ENCODE data around the gene ZFYVE28.

Gene ZFYVE28

DNA sequence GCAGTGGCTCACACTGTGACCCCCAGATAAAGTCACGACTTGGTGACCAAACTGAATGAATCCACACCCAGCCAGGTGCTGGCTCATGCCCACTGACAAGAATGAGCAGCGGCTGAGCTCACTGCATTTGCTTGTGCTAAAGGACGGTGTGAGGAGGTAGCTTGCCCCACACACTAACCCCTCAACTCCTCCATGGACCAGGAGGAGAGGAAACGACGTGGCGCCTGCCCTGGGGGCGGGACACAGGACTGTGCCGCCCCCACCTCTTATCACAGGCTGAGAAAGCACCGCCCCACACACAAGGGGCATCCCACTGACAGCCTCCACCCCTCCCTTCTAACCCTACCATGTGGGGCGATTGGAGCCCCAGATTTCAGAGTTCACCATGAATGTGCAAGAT is 43.0 kb downstream of the ZFYVE28 start:
- no peaks in the 10 kb centered on the region for H3K27me3 ChIP-seq (ENCODE audit: insufficient read depth, low read length, poor library complexity)
- no peak overlapping the region for H3K23ac ChIP-seq (ENCODE audit: low read length)
- WGBS (ENCODE audit: extremely low coverage, insufficient coverage, low lambda C conversion rate) = no CpG with 5 or more reads among the region's 10 CpGs
- no peak overlapping the region for H3K18ac ChIP-seq (ENCODE audit: low read length)
- no peak overlapping the region for H2BK120ac ChIP-seq (ENCODE audit: low read depth, low read length)
- no peak overlapping the region for H4K5ac ChIP-seq (ENCODE audit: low read length)
- H3K9ac ChIP-seq (ENCODE audit: low read length) = no peak overlapping the region
- H3K27ac ChIP-seq (ENCODE audit: low read depth, low read length) = no peak overlapping the region
- H3K79me1 ChIP-seq (ENCODE audit: low read length) = no peaks in the 10 kb centered on the region
- no peaks in the 10 kb centered on the region for H3K4me1 ChIP-seq (ENCODE audit: control insufficient read depth, low read depth, low read length)
- H2BK5ac ChIP-seq (ENCODE audit: low read length) = no peak overlapping the region
- no peak overlapping the region for H2AK5ac ChIP-seq (ENCODE audit: low read length)
- no peak overlapping the region for H3K56ac ChIP-seq (ENCODE audit: low read length)
- H3K4me2 ChIP-seq (ENCODE audit: low read length) = no peak overlapping the region
- DNase-seq = no peak
- H3K36me3 ChIP-seq (ENCODE audit: control insufficient read depth, insufficient read depth, low read length) = no peaks in the 10 kb centered on the region
- no peak overlapping the region for H2BK15ac ChIP-seq (replicated peaks; ENCODE audit: low read depth)
- no peak overlapping the region for H4K8ac ChIP-seq (ENCODE audit: low read depth, low read length)
- H3K4ac ChIP-seq (ENCODE audit: low read depth, low read length) = no peak overlapping the region
- no peak overlapping the region for H3K4me3 ChIP-seq (ENCODE audit: low read length)
- no peaks in the 10 kb centered on the region for H3K79me2 ChIP-seq (ENCODE audit: control insufficient read depth, insufficient read depth, low read length)

DNA sequence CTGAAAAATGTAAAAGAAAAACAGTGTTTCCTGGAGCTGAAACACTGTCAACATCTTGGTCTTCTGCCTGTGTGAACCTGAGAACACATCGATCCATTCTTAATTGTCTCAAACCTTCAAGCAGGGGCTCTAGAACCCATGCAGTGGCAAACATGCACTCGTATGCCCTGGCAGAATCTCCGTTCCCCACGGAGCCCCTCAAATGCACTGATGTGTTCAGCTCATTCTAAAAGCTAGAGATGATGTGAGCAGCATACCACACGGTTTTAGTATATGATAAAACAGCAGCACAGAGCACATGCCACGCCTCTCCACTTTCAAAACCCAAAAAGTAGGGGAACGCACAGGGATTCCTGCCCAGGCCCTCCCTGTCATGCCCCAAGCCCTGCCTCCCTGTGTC is 44.9 kb downstream of the ZFYVE28 start:
- Histone ChIP-seq H3K18ac (ENCODE audit: low read length) (no peak overlapping the region), H3K56ac (ENCODE audit: low read length) (no peak overlapping the region), H2BK5ac (ENCODE audit: low read length) (no peak overlapping the region), H3K4me1 (ENCODE audit: control insufficient read depth, low read depth, low read length) (no peaks in the 10 kb centered on the region), H3K4ac (ENCODE audit: low read depth, low read length) (no peak overlapping the region), H3K4me2 (ENCODE audit: low read length) (no peak overlapping the region), H4K5ac (ENCODE audit: low read length) (no peak overlapping the region), H3K27ac (ENCODE audit: low read depth, low read length) (no peak overlapping the region), H3K79me2 (ENCODE audit: control insufficient read depth, insufficient read depth, low read length) (no peaks in the 10 kb centered on the region), H2AK5ac (ENCODE audit: low read length) (no peak overlapping the region), H2BK15ac (replicated peaks; ENCODE audit: low read depth) (no peak overlapping the region), H3K4me3 (ENCODE audit: low read length) (no peak overlapping the region), H3K23ac (ENCODE audit: low read length) (no peak overlapping the region), H4K8ac (ENCODE audit: low read depth, low read length) (no peak overlapping the region), H3K27me3 (ENCODE audit: insufficient read depth, low read length, poor library complexity) (no peaks in the 10 kb centered on the region), H2BK120ac (ENCODE audit: low read depth, low read length) (no peak overlapping the region), H3K36me3 (ENCODE audit: control insufficient read depth, insufficient read depth, low read length) (no peaks in the 10 kb centered on the region), H3K9ac (ENCODE audit: low read length) (no peak overlapping the region), H3K79me1 (ENCODE audit: low read length) (no peaks in the 10 kb centered on the region)
- DNase-seq = no peak
- WGBS (ENCODE audit: extremely low coverage, insufficient coverage, low lambda C conversion rate) = no CpG with 5 or more reads among the region's 7 CpGs

DNA sequence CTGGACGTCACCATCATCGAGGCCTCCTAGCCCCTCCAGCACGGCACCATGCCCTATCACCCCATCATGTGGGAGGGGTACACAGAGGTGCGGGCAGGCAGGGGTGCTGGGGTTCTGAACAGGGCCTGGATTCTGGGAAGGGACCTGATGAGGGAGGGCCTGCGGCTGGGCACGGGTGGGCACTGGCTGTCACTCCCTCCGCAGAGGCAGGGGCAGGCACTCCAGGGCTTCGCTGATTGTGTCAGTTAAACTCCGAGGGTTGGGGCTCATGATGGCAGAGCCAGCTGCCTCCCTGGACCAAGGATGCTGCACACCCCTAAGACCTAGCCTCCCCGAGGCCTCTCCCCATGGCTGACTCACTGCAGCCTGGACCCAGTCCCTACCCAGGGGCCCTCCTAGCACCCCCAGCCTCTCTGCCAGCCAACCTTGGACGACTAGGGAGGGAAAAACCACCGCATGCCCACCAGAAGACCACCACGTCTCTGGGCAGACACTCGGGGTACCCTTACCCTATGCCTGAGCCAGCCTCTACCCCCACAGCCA is 45.9 kb downstream of the ZFYVE28 start:
- H2BK120ac ChIP-seq (ENCODE audit: low read depth, low read length) = no peak overlapping the region
- H3K9ac ChIP-seq (ENCODE audit: low read length) = no peak overlapping the region
- H3K23ac ChIP-seq (ENCODE audit: low read length) = no peak overlapping the region
- no peaks in the 10 kb centered on the region for H3K79me2 ChIP-seq (ENCODE audit: control insufficient read depth, insufficient read depth, low read length)
- DNase-seq = no peak
- H3K18ac ChIP-seq (ENCODE audit: low read length) = no peak overlapping the region
- no peak overlapping the region for H3K4me2 ChIP-seq (ENCODE audit: low read length)
- H3K27ac ChIP-seq (ENCODE audit: low read depth, low read length) = no peak overlapping the region
- H4K8ac ChIP-seq (ENCODE audit: low read depth, low read length) = no peak overlapping the region
- no peak overlapping the region for H2BK5ac ChIP-seq (ENCODE audit: low read length)
- H3K27me3 ChIP-seq (ENCODE audit: insufficient read depth, low read length, poor library complexity) = no peaks in the 10 kb centered on the region
- H3K56ac ChIP-seq (ENCODE audit: low read length) = no peak overlapping the region
- H3K79me1 ChIP-seq (ENCODE audit: low read length) = no peaks in the 10 kb centered on the region
- WGBS (ENCODE audit: extremely low coverage, insufficient coverage, low lambda C conversion rate) = no CpG with 5 or more reads among the region's 14 CpGs
- H3K4me1 ChIP-seq (ENCODE audit: control insufficient read depth, low read depth, low read length) = no peaks in the 10 kb centered on the region
- no peaks in the 10 kb centered on the region for H3K36me3 ChIP-seq (ENCODE audit: control insufficient read depth, insufficient read depth, low read length)
- no peak overlapping the region for H3K4me3 ChIP-seq (ENCODE audit: low read length)
- H2AK5ac ChIP-seq (ENCODE audit: low read length) = no peak overlapping the region
- H4K5ac ChIP-seq (ENCODE audit: low read length) = no peak overlapping the region
- H3K4ac ChIP-seq (ENCODE audit: low read depth, low read length) = no peak overlapping the region
- H2BK15ac ChIP-seq (replicated peaks; ENCODE audit: low read depth) = no peak overlapping the region

DNA sequence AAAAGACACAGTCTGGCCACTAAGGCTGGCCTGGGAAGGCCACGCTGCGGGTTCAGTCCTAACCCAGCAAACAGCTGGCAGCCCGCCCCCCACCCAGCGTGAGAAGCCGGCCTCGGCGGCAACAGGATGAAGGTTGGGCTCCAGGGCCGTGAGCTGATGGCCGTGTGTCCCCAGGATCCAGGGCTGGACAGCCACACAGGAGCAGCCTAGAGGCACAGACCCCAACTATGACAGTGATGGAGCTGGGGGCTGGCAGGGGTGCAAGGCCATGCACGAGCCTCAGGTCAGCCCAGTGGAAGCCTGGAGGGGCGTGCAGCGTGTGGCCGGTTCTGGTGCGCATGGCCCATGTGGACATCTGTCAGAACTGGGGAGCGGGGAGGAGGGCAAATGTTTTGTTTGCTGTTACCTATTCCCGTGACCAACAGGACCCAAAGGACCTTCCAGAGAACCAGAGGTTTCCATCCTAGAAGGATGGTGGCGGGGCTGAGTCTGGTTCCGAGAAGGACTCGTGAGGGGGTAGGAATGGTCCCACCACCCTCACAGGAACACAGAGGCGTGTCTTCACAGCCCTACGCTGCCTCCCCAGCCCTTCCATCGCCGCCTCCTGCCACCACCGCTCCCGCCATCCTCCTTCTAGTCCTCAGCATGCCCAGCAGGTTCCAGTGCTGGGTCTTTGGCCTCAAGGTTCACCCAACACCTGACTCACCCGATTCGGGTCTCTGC is 46.5 kb downstream of the ZFYVE28 start:
- Histone ChIP-seq H3K23ac (ENCODE audit: low read length) (no peak overlapping the region), H2BK120ac (ENCODE audit: low read depth, low read length) (no peak overlapping the region), H2BK5ac (ENCODE audit: low read length) (no peak overlapping the region), H4K5ac (ENCODE audit: low read length) (no peak overlapping the region), H3K9ac (ENCODE audit: low read length) (no peak overlapping the region), H3K4me3 (ENCODE audit: low read length) (no peak overlapping the region), H2AK5ac (ENCODE audit: low read length) (no peak overlapping the region), H3K36me3 (ENCODE audit: control insufficient read depth, insufficient read depth, low read length) (no peaks in the 10 kb centered on the region), H2BK15ac (replicated peaks; ENCODE audit: low read depth) (no peak overlapping the region), H3K56ac (ENCODE audit: low read length) (no peak overlapping the region), H4K8ac (ENCODE audit: low read depth, low read length) (no peak overlapping the region), H3K79me2 (ENCODE audit: control insufficient read depth, insufficient read depth, low read length) (no peaks in the 10 kb centered on the region), H3K27me3 (ENCODE audit: insufficient read depth, low read length, poor library complexity) (no peaks in the 10 kb centered on the region), H3K4ac (ENCODE audit: low read depth, low read length) (no peak overlapping the region), H3K18ac (ENCODE audit: low read length) (no peak overlapping the region), H3K27ac (ENCODE audit: low read depth, low read length) (no peak overlapping the region), H3K4me1 (ENCODE audit: control insufficient read depth, low read depth, low read length) (no peaks in the 10 kb centered on the region), H3K4me2 (ENCODE audit: low read length) (no peak overlapping the region), H3K79me1 (ENCODE audit: low read length) (no peaks in the 10 kb centered on the region)
- DNase-seq = no peak
- WGBS (ENCODE audit: extremely low coverage, insufficient coverage, low lambda C conversion rate) = no CpG with 5 or more reads among the region's 27 CpGs

DNA sequence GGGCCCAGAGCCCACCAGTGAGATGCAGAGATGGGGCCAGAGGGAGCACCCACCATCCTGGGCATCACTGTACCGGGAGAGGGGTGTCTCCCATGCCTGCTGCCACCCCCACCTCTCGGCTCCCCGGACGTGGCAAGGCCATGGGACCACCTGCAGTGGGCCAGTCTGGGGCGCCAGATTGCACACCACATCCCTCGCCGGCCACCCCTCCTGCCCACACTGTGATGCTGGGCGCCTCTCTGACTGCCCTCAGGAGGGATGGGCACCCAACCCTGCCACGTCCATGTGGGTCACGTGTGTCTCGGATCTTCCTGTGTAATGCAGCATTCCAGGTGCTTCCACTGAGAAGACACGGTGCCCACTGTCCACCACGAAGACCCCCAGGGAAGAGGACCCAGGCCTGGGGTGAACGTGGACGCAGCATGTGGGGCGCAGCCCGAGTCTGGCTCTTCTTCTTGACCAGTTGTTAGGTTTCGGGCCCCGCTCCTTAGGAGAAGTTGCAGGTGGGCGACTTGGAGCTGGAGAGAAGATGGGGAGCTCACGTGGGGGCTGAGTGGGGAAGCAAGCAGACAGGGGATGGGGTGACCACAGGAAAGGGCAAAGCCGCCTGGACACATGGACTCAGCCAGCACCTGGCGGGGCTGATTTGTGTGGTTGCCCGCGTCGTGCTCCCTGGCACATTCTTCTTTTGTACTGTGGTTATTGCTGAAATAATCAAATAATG is 47.7 kb downstream of the ZFYVE28 start:
- Histone ChIP-seq H3K4me1 (ENCODE audit: control insufficient read depth, low read depth, low read length) (no peaks in the 10 kb centered on the region), H3K4me2 (ENCODE audit: low read length) (no peak overlapping the region), H4K5ac (ENCODE audit: low read length) (no peak overlapping the region), H3K79me2 (ENCODE audit: control insufficient read depth, insufficient read depth, low read length) (no peaks in the 10 kb centered on the region), H3K27me3 (ENCODE audit: insufficient read depth, low read length, poor library complexity) (no peaks in the 10 kb centered on the region), H3K79me1 (ENCODE audit: low read length) (no peaks in the 10 kb centered on the region), H2AK5ac (ENCODE audit: low read length) (no peak overlapping the region), H3K18ac (ENCODE audit: low read length) (no peak overlapping the region), H3K9ac (ENCODE audit: low read length) (no peak overlapping the region), H2BK5ac (ENCODE audit: low read length) (no peak overlapping the region), H2BK15ac (replicated peaks; ENCODE audit: low read depth) (no peak overlapping the region), H3K36me3 (ENCODE audit: control insufficient read depth, insufficient read depth, low read length) (no peaks in the 10 kb centered on the region), H3K23ac (ENCODE audit: low read length) (peak overlapping the region; percentile 66), H4K8ac (ENCODE audit: low read depth, low read length) (no peak overlapping the region), H3K4me3 (ENCODE audit: low read length) (no peak overlapping the region), H3K27ac (ENCODE audit: low read depth, low read length) (no peak overlapping the region), H2BK120ac (ENCODE audit: low read depth, low read length) (no peak overlapping the region), H3K4ac (ENCODE audit: low read depth, low read length) (no peak overlapping the region), H3K56ac (ENCODE audit: low read length) (no peak overlapping the region)
- no peak for DNase-seq
- no CpG with 5 or more reads among the region's 26 CpGs for WGBS (ENCODE audit: extremely low coverage, insufficient coverage, low lambda C conversion rate)
